Lower leg skin (tissue), 3 donors: ENCODE data around the gene PHOSPHO2.

ENCODE experiments used
- POLR2A ChIP-seq, 2 donors: fragments of 450-650 bp; IDR thresholded peaks; one replicate each; pipeline ENCODE4 v1.6.1; 2016 to 2017; ENCODE audit warnings: antibody characterized with exemption in 2 of 2, mild to moderate bottlenecking in 1 of 2, moderate library complexity in 1 of 2
- TF ChIP-seq, protein P1 (sequence below), 3 donors: fragments of 450-650 bp; IDR thresholded peaks; one replicate each; pipeline ENCODE4 v1.5.1; 2016; ENCODE audit warnings: antibody characterized with exemption in 3 of 3, mild to moderate bottlenecking in 3 of 3, moderate library complexity in 2 of 3

DNA sequence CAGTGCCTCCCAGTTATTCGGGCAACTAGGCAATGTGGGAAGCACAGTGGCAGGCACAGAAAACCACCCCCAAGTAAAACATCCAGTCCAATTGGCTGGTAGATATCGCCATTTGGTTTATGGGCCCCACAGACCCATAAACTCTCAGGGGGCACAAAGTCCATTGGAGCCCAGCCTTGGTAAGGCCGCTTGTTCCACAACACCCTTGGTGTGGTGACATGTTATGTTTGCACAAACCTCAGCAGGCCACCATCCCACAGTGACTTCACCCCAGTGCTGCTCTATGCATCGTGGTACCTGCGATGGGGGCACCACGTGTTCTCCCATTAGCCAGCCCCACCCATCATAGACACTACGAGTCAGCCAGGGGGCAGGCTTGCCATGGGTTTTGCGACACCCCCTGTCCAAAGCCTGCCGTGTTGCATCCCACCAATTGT is 18.5 kb downstream of the PHOSPHO2 start:
- TF ChIP-seq, protein P1, sequence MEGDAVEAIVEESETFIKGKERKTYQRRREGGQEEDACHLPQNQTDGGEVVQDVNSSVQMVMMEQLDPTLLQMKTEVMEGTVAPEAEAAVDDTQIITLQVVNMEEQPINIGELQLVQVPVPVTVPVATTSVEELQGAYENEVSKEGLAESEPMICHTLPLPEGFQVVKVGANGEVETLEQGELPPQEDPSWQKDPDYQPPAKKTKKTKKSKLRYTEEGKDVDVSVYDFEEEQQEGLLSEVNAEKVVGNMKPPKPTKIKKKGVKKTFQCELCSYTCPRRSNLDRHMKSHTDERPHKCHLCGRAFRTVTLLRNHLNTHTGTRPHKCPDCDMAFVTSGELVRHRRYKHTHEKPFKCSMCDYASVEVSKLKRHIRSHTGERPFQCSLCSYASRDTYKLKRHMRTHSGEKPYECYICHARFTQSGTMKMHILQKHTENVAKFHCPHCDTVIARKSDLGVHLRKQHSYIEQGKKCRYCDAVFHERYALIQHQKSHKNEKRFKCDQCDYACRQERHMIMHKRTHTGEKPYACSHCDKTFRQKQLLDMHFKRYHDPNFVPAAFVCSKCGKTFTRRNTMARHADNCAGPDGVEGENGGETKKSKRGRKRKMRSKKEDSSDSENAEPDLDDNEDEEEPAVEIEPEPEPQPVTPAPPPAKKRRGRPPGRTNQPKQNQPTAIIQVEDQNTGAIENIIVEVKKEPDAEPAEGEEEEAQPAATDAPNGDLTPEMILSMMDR (IDR thresholded peaks at IDR 0.05), result no peak
- no peak for TF ChIP-seq POLR2A (IDR thresholded peaks at IDR 0.05)
